Caki2 (cell line): ENCODE results near the gene C15orf40. TPM values are rescaled to one million over a fixed set of nuclear protein-coding genes. Genes with fewer than 3 reads are reported as not detected.
A peak's percentile ranks its signal among the peaks of the same experiment; 100 is the strongest.

Experiments used
- DNase-seq: peaks from one replicate; pipeline ENCODE4 v3.0.0-alpha.2; 2015; ENCODE audit warnings: low read depth
- in situ Hi-C: cut with HindIII; loops from 2 replicates; pipeline ENCODE4 v1.10.0; 2016; ENCODE audit warnings: low sequenced_read_pairs, low pct_unique_long_range_greater_than_20kb, mixed read lengths
- total RNA-seq: library from RNA; depleted of rRNA; stranded (reverse); fragments of >200 nt; shearing (Covaris generic); gene quantifications from 2 replicates; pipeline ENCODE4 v1.2.3, GENCODE V29; 2014; ENCODE audit warnings: low replicate concordance

The C15orf40 gene
- total RNA-seq, 1 experiment from 2014 or later = 37.6 TPM

DNA sequence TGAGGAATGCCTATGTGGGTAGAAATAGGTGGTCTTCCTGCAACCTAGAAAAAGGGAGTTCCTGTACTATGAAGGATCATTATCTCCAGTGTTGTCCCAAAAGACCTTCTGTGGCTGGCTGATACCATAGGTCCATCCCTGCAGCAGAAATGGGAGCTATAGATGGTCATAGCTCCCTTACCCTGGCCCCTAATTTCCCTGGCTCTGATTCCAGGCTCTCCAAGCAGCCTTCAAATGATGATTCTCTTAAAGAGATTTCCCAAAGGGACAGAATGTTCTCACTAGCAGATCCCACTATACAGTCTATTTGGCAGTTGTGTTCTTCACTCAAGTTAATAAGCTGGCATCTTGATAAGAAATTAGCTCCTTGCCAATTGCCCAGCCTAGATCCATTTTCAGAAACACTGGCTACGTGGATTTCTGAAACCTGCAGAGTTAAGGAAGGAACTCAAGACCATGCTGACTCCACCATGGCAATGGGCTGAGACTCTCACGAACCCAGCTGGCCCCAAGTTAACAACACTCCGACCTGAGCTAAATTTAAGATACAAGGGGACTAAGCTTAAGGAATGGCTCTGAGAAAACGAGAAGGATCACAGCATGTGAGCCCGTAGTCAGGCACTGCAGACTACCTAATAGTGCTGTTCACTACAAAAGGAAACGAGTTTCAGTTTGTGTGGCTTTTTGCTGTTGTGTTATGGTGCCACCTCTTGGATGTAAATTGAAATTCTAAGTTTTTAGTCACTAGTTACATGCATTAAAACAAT is 11.4 kb downstream of the C15orf40 start:
- peak; percentile 26 for DNase-seq
- in situ Hi-C loops = no loop called here

DNA sequence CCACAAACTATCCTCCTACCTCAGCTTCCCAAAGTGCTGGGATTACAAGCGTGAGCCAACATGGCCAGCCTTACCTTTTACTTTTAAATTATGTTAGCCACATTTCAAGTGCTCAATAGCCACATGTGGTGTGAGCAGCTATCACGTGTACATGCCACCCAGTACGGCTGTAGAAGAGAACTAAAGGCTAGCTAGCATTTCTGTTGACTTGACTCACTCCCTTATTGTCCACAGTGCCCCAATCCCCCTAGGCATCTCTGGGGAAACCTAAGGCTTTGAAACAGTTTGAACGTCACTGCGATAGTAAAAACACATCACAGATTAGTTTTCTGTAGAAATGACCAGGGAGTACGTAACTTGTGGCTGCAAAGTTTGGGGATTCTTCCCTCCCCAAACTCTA is 12.0 kb downstream of the C15orf40 start:
- in situ Hi-C loops = no loop called here
- DNase-seq = no peak

DNA sequence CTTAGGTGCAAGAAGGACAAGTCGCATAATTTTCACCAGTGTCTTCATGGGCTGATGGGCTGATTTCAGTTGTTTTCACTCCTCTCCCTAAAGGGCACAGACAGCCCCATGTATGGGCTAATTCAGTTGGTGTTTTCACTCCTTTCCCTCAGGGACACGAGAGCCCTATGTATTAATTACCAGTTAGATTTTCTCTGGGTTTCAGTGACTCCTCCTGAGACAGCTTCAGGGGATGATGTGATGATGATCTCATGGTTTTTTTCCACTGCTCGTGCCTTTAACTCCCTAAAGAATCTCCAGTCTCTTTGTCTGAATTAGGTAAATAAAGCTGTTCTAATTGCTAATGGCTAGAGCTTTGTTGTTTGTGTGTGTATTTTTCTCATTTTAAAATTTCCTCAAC is 15.5 kb downstream of the C15orf40 start:
- no peak for DNase-seq
- in situ Hi-C loops = no loop called here

DNA sequence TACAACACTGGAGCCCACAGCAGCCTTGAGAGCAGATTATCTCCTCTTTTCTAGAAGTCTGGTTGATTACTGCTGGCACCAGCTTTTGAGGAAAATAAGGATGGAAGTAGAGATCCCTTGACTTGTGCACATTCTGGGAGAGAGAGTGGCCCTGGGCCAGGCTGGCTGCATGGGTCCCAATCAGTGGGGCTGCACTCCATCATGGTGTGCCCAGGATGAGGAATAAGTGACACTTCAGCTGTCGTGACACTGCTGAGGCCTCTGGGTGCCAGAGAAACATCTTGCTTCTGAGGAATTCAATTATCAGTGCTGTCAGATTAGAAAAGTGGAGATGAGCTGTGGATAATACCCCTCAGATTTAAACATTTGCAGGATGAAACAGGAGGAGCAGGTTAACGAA is 16.4 kb downstream of the C15orf40 start:
- no peak for DNase-seq
- in situ Hi-C loops = no loop called here

DNA sequence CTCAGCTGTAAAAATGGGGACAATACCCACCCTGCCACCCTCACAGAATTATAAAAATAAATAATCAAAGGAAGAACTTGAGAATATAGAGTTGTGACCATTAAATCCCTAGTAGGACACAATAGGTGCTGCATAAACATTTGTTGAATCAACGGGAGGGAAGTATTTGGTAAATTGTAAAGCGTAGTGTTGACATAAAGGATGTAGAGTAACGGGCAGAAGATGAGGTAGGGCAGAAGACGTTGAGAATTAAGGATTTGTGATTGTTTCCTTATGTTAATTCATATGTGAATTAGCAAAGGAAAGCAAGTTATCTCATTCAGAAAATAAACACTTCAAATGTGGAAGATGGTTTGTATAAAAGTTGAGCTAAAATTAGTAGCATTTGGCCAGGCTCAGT is 18.3 kb downstream of the C15orf40 start:
- in situ Hi-C loops = no loop called here
- DNase-seq = no peak

DNA sequence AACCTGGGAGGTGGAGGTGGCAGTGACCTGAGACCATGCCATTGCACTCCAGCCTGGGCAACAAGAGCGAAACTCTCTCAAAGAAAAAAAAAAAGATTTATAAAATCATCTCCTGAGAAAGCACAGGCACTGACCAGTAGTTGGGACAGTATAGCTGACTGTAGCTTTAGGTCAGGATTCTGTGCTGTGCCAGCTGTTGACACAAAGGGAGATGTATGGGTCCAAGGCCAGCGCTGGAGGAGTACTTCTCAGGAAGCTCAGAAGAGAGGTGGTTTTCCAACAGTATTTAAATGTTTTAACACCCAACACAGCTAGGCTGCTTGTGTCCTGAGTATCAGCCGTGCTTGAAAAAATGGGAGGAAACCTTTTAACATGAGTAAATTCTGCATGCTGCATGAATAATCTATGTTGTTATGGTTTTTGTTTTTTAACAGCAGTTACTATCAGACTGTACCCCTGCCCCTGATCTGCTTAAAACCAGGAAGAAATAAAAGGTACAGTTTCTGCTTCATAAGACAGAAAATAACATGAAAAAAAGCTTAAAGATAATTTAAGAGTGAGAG is 18.9 kb downstream of the C15orf40 start:
- no peak for DNase-seq
- in situ Hi-C loops = no loop called here

DNA sequence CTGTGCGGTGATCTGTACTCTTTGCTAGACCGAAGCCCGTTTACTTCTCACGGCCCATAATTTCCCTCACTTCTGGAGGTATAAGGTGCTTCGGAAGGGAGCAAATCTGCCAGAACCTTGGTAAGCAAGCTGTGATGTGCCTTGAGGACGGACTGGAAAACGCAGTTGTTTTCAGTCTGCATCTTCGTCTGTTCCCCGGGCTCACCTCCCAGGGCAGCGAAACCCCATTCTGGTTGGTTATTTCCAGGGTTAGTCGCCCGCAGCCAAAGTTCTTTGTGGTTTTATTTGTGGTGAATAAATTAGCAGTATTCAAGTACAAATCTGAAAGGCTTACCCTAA is 25.0 kb downstream of the C15orf40 start:
- DNase-seq = no peak
- in situ Hi-C loops = no loop called here

DNA sequence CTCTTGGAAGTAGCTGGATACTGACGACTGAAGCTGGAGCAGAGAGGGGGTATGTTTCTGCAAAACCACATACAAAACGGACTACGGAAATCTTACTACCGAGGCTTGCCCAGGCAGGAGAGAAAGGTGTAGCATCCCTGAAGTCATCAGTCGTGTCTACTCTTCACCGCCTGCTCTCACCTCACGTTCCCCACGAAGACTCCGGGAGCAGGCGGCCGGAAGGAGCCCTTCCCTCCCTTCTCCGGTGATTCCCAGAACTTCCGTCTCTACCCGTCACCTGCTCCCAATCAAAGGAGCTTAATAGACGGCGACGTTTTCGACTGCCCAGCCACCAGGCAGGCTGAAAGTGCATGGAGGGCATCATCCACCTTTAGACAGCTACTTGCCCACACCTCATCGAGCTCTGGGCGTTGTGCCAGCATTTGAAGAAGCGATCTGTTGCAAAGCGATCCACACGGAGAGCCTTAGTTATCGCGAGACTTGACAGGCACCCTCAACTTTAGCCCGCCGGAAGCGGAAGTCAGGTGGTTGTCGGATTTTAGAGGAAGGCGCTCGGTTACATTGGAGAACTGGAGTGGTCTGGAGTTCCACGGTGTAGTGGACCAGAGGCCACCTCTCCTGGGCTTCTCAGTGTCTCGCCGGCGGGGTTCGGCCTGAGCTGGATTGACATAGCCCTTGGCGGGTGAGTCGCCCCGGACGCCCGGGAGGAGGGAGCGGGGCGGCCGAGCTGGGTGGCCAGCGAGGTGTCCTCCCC is 25.6 kb downstream of the C15orf40 start, which contains the start of gene RAMAC:
TSS of gene RAMAC (plus strand) at position 523 of the 754 bp plus-strand sequence. CDS start 2,809 bp downstream, outside the sequence.
- peak; percentile 92 for DNase-seq
- in situ Hi-C loops = no loop called here

DNA sequence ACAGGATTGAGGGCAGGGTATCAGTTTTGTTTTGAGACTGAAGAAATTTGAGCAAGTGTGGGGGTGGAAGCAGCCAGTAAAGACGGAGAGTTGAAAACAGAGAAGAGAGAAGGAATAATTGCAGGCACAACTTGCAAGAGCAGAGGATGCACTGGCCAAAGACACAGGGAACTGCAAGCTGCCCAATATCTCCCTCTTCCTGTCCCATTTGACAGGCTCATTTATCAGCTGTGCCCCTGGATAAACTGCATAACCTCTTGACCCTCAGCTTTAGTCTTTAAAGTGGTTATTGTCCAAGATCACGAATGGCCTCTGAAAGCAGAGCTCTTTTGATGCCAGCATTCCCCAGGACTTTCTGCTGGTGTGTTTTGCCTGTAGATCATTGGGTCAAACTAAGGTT is 30.5 kb downstream of the C15orf40 start:
- in situ Hi-C loops = no loop called here
- DNase-seq = no peak

DNA sequence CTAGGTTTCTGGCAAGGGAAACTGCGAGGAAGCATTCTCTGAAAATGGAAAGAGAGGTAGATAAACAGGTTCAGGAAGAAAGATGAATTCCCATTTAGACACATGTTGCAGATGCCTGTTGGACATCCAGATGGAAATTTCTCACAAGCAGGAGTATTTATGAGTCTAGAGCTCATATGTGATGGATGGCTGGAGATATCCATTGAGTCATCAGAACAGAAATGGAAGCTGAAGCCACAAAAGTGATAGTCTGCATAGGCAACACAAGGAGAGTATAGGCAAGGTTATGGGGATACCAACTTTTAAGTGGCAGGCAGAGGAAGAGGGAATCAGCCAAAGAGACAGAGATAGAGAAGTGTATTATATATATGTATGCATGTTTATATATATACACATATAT is 31.7 kb downstream of the C15orf40 start:
- in situ Hi-C loops = no loop called here
- DNase-seq = no peak

DNA sequence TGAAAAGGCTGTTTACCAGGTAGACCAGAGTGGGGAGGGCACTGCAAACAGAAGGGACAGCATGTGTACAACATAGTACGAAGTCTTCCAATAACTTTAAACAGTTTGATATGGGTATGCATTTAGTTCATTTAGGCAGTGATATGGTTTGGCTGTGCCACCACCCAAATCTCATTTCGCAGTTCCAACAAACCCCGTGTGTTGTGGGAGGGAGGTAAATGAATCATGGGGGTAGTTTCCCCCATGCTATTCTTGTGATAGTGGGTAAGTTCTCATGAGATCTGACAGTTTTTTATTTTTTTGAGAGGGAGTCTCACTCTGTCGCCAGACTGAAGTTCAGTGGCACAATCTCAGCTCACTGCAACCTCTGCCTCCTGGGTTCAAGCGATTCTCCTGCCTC is 33.0 kb downstream of the C15orf40 start:
- DNase-seq = no peak
- in situ Hi-C loops = no loop called here

DNA sequence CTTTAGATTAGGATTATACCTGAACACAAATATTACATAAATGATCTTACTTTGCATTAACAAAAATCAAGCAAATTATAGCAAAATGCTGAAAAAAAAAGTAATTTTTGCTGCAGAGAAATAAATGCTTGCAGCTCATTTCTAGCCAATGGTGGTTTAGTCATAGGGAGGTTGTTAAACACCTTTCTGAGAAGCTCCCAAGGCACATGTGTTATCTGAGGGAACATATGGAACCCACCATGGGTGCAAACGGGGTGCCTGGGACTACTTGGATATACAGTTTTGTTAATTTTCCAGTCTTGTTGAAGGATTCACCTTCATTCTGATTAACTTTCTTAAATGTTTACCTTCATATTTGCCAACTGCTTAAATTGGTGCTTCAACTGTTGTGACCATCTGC is 34.4 kb downstream of the C15orf40 start:
- in situ Hi-C loops = no loop called here
- no peak for DNase-seq

DNA sequence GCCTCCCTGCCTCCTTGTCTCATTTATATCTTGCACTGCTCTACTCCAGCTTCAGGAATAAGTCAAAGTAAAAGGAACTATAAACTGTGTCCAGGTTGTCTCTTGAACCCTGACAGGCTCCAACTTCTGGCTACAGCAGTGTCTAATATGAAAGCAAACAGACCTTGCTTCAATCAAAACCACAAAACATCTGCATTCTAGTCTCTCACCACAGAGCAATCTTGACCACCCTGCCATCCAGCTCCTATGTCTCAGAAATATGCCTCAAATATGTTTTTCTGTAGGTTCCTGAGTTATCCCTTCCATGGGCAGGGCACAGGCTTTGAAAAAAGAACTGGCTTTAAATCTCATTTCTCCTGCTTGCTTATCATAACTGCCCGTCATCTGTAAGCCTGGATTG is 38.4 kb downstream of the C15orf40 start:
- in situ Hi-C loops = no loop called here
- DNase-seq = no peak

DNA sequence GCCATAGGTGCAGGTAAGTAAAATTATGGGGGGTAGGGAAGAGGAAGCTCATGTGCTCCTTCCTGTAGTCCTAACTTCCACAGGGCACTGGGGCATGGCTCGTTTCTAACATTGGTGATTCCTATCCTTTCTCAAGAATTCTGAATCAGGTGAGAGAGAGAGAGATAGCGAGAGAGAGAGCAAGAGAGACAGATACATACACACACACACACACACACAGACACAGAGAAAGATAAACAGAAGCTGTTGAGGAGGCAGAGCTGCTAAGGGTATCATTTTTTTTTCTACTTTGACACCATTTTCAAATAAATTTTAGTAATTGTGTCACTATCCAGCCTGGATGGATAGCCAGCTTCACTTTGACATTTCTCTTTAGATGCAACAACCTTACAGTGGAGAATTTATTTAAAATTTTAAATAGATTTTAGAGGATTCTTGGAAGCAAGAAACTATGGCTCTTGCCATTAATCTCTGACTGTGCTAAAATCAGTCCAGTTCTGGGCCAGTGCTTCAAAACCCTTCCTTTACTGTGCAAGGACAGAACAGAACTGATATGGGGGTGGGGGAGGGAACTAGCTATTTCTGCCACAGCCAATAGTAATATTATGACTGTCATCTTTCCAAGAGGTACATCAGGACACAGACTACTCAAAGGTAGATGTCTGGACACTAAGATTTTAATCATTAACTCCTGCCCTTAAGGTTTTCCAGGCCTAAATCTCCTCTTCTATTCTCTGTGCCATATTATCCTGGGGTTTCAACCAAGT is 40.0 kb downstream of the C15orf40 start:
- no peak for DNase-seq
- in situ Hi-C loops = no loop called here

DNA sequence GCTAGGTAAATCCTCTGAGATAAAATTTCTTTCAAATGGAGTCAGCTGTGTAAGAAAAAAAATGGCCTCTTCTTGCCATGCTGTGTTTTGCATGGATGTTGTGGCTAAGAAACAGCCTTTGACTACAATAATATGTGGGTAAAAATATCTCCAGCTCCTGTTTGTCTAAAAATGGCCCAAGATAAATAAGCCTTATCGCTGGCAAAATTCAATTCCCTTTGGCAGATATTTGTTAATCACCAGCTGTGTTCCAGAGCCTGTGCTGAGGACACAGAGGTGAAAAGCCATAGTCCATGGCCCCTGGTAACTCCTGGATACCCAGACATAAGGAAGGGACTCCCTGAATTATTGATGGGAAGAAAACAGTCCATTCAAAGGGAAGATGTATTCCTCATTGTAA is 40.7 kb downstream of the C15orf40 start:
- in situ Hi-C loops = no loop called here
- DNase-seq = no peak

DNA sequence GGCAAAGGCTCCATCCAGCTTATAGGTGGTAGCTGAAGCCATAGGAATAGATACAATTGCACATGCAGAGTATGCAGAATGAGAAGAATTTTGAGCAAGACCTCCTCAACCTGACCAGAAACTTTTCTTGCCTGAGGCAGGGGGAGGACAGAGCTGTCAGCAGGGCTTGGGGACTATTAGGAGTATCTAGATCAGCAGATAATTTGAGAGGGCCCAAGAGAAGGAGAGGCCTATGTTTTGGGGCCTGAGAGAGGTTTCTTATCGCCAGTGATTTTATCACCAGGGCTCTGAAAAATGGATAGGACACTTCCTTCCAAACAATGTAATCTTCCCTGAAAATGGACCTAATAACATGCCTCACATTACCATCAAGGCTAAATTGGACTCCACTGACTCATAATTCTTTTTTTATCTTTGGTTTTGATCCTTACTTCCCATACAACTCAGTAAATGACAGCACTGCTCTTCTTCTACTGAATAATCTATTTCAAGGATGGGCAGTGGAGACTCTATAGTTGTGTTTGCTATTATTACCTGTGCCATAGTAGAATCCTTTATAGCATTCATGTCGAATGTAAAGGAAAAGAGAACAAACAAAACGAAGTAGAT is 41.3 kb downstream of the C15orf40 start:
- no peak for DNase-seq
- in situ Hi-C loops = no loop called here

DNA sequence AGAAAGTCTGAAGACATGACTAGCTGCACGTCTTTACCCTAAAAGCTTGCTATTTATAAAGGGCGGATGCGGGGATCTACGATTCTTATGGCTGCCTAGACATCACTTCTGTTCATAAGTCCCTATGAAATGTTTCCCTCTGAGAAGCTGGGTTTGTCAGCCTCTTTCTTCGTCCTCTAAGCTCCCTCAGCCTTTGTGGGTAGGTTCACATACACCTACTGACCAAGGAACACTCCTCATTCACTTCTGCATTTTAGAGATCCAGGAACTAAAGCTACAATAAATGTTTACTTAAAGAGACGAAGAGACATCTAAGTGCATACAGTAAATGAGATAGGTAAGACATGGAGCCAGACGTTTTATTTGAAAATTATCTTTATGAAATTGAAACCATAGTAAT is 42.1 kb downstream of the C15orf40 start:
- DNase-seq = no peak
- in situ Hi-C loops = no loop called here

DNA sequence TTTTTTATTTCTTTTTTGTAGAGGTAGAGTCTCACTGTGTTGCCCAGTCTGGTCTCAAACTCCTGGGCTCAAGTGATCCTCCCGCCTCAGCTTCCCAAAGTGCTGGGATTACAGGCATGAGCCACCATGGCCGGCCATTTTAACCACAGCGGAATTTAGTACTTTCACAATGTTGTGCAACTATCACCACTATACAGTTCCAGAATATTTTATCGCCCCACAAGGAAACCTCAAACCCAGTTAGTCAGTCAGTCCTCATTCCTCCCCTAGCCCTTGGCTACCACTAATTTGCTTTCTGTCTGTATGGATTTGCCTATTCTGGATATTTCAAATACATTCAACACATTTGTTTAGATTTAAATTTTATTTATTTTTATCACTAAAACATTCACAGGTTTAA is 43.4 kb downstream of the C15orf40 start:
- DNase-seq = no peak
- in situ Hi-C loops = no loop called here
